OCI-LY1 (cell line): ENCODE data around the gene BCL11A.

Experiments
- EZH2 ChIP-seq: fragments of 200-600 bp; sonication (generic), shearing (Covaris generic); IDR thresholded peaks from 2 replicates; pipeline ENCODE4 v1.8.0; 2017; ENCODE audit warnings: borderline replicate concordance, mixed run types, mild to moderate bottlenecking, antibody characterized with exemption, low read length, moderate library complexity, mixed read lengths
- TF ChIP-seq, protein P1 (sequence below): fragments of 200-600 bp; sonication (generic), shearing (Covaris generic); IDR thresholded peaks from 2 replicates; pipeline ENCODE4 v1.5.1; 2017; ENCODE audit warnings: mild to moderate bottlenecking, antibody characterized with exemption, low read length, moderate library complexity, mixed read lengths

DNA sequence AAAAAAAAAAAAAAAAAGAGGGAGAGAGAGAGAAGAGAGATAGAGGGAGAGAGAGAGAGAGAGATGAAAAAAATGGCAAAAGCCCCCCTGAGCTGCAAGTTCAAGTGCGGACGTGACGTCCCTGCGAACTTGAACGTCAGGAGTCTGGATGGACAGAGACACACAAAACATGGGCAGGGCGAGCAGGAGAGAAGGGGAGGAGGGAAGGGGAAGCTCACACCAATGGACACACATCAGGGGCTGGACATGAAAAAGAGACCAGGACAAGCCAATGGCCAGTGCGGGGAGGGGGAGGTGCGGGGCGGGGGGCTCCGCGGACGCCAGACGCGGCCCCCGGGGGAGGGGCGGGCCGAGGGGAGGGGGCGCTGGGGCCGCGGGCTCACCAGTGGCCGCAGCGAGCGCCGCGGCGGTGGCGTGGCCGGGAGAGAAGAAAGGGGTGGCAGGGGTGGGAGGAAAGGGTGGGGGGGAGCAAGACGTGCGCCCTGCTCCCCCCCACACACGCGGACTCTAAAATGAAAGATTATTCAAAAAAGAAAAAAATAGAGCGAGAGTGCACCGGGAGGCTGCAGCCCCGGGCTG, at the start of gene BCL11A:
- TF ChIP-seq, protein P1, sequence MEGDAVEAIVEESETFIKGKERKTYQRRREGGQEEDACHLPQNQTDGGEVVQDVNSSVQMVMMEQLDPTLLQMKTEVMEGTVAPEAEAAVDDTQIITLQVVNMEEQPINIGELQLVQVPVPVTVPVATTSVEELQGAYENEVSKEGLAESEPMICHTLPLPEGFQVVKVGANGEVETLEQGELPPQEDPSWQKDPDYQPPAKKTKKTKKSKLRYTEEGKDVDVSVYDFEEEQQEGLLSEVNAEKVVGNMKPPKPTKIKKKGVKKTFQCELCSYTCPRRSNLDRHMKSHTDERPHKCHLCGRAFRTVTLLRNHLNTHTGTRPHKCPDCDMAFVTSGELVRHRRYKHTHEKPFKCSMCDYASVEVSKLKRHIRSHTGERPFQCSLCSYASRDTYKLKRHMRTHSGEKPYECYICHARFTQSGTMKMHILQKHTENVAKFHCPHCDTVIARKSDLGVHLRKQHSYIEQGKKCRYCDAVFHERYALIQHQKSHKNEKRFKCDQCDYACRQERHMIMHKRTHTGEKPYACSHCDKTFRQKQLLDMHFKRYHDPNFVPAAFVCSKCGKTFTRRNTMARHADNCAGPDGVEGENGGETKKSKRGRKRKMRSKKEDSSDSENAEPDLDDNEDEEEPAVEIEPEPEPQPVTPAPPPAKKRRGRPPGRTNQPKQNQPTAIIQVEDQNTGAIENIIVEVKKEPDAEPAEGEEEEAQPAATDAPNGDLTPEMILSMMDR: no peak
- TF ChIP-seq EZH2: no peak
